Prostate gland (tissue), 2 donors: ENCODE results near the gene GGACT. TPM values are rescaled to one million over a fixed set of nuclear protein-coding genes. Genes with fewer than 3 reads are reported as not detected.
"Not testable (repeated sequence)": the region's sequence is repeated elsewhere in the genome, so short reads cannot be mapped to it uniquely, and the experiment has no call there.

Experiments used
- DNase-seq: peaks from one replicate; pipeline ENCODE4 v3.0.0-alpha.2; 2019; ENCODE audit warnings: low spot score
- H3K27ac ChIP-seq, 2 donors: fragments of 200-600 bp; sonication (generic); 2 replicates each; pipeline ENCODE4 v1.5.1; 2017 to 2019
- H3K27me3 ChIP-seq: fragments of 200-600 bp; sonication (generic); replicated peaks from 2 replicates; pipeline ENCODE4 v1.5.1; 2019; ENCODE audit not compliant: insufficient read depth
- H3K36me3 ChIP-seq, 2 donors: fragments of 200-600 bp; sonication (generic); 1 replicate in 1 of 2; 2 replicates in 1 of 2; pipeline versions ENCODE4 v1.5.1 to v1.8.1; 2017 to 2019
- H3K4me1 ChIP-seq: fragments of 200-600 bp; sonication (generic); replicated peaks from 2 replicates; pipeline ENCODE4 v1.5.1; 2019
- H3K4me3 ChIP-seq, 2 donors: fragments of 200-600 bp; sonication (generic); 2 replicates each; pipeline ENCODE4 v1.5.1; 2017 to 2019
- H3K9me3 ChIP-seq: fragments of 200-600 bp; sonication (generic); 2 replicates; pipeline ENCODE4 v1.5.1; 2017
- POLR2A ChIP-seq: fragments of 450-650 bp; IDR thresholded peaks from one replicate; pipeline ENCODE4 v1.6.1; 2016; ENCODE audit warnings: antibody characterized with exemption, mild to moderate bottlenecking
- POLR2AphosphoS5 ChIP-seq: sonication (generic); formaldehyde crosslinking; IDR thresholded peaks from one replicate; pipeline ENCODE4 v1.6.1; 2017; ENCODE audit warnings: antibody characterized with exemption
- WGBS: methylation state at CpG from one replicate; pipeline ENCODE4 v1.1.5; 2018; 5-methylcytosine and 5-hydroxymethylcytosine counted together
- intact Hi-C: fragments of 100-400 bp; cut with DNase I; formaldehyde crosslinking; loops from one replicate; pipeline ENCODE4 v1.14.2; 2022
- total RNA-seq, 2 donors: library from RNA; depleted of rRNA; stranded (reverse); fragments of >200 nt; gene quantifications; one replicate each; pipeline ENCODE4 v1.1.0, GENCODE V29; 2016
- TF ChIP-seq, protein P1 (sequence below), 4 experiments: fragments of 200-600 bp in 2 of 4; fragments of 450-650 bp in 2 of 4; sonication (generic) in 2 of 4; IDR thresholded peaks; 1 replicate in 3 of 4; 2 replicates in 1 of 4; pipeline ENCODE4 v1.5.1; 2016 to 2019; ENCODE audit warnings: antibody characterized with exemption in 4 of 4, mild to moderate bottlenecking in 2 of 4, moderate library complexity in 2 of 4

The GGACT gene
- total RNA-seq, 2 donors from 2014 or later, result 4.8 to 15.1 TPM

DNA sequence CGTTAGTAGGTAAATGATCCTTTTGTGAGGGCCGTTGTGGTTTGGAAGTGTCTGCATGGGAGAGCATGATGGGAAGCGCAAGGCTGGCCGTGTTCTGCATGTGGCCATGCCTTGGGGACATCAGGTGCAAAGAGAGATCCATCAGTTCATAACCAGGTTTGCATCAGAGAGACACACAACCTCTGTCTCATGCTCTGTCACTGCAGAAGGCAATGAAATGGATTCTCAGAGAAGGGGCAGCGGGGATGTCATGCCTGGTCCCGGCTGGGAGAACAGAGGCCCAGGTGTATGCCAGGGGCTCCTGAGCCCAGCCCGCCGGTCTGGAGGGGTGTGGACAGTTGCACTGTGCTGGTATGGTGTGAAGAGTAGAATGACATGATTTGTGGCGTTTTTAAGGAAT lies 60.2 kb downstream of the GGACT start:
- no peaks in the 10 kb centered on the region for H3K4me1 ChIP-seq
- no peak for DNase-seq
- no peaks in the 10 kb centered on the region for H3K36me3 ChIP-seq
- WGBS, result 87% methylated on average over 9 of the region's 9 CpGs
- intact Hi-C loops, result no loop called here
- no peak overlapping the region for H3K4me3 ChIP-seq
- no peaks in the 10 kb centered on the region for H3K27me3 ChIP-seq
- TF ChIP-seq POLR2AphosphoS5, result no peak
- TF ChIP-seq, protein P1, sequence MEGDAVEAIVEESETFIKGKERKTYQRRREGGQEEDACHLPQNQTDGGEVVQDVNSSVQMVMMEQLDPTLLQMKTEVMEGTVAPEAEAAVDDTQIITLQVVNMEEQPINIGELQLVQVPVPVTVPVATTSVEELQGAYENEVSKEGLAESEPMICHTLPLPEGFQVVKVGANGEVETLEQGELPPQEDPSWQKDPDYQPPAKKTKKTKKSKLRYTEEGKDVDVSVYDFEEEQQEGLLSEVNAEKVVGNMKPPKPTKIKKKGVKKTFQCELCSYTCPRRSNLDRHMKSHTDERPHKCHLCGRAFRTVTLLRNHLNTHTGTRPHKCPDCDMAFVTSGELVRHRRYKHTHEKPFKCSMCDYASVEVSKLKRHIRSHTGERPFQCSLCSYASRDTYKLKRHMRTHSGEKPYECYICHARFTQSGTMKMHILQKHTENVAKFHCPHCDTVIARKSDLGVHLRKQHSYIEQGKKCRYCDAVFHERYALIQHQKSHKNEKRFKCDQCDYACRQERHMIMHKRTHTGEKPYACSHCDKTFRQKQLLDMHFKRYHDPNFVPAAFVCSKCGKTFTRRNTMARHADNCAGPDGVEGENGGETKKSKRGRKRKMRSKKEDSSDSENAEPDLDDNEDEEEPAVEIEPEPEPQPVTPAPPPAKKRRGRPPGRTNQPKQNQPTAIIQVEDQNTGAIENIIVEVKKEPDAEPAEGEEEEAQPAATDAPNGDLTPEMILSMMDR (IDR thresholded peaks at IDR 0.05), result no peak
- TF ChIP-seq POLR2A, result no peak
- H3K9me3 ChIP-seq, result no peaks in the 10 kb centered on the region
- H3K27ac ChIP-seq, result no peak overlapping the region

DNA sequence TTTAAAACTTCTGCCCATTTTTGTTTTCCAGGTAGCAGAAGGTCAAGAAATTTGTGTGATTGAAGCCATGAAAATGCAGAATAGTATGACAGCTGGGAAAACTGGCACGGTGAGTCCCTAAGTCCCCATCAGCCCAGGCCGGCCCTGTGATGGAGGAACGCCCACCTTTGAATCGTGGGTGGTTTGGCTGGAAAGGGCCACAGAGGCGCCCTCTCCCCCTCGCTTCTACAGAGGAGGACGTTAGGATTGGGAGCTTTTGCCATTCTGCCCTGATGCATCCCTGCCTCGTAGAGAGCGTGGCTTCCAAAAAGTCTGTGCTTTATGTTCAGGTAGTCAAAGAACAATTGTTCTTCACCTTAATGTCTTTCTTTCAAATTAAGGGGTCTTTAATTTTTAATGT lies 60.9 kb downstream of the GGACT start:
- WGBS, result 77% methylated on average over 9 of the region's 9 CpGs
- Histone ChIP-seq H3K36me3 (no peaks in the 10 kb centered on the region), H3K4me1 (no peaks in the 10 kb centered on the region), H3K9me3 (no peaks in the 10 kb centered on the region), H3K27me3 (no peaks in the 10 kb centered on the region), H3K27ac (no peak overlapping the region), H3K4me3 (no peak overlapping the region)
- TF ChIP-seq POLR2A, result no peak
- TF ChIP-seq POLR2AphosphoS5, result no peak
- TF ChIP-seq, protein P1 (IDR thresholded peaks at IDR 0.05), result no peak
- intact Hi-C loops, result no loop called here
- DNase-seq, result no peak

DNA sequence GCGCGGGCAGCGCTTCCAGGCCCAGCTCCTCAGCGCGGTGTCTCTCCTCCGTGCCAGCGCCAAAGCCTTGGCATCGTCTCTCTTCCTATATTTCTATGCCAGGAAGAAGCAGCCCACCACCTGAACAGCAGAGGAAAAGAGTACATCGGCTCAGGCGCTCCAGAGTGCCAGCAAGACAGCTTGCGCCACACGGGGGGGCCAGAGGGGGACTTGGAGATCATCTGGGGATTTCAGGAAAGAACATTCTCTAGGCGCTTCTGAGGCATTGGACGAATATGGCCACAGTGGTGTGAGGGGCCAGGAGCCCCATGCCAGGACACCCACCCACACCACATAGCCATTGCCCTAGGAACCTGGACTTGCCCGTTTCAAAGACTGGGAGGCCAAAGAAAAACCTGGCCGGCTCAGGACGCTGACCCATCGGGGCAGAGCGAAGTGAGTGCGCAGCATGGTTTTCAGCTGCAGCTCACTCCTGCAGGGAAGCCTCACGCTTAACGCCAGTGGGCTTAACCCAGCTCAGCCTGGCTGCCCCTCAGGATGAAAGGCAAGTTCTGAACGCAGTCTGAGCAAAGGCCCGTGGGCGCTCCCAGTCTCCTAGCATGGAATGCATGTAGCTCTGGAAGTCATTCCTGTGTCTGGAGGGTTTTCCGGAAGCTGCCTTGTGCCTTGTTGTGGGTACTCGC lies 62.1 kb downstream of the GGACT start:
- no peak for DNase-seq
- intact Hi-C loops, result no loop called here
- TF ChIP-seq POLR2A (no peak), POLR2AphosphoS5 (no peak)
- TF ChIP-seq, protein P1 (IDR thresholded peaks at IDR 0.05), result no peak
- Histone ChIP-seq H3K36me3 (no peaks in the 10 kb centered on the region), H3K9me3 (no peaks in the 10 kb centered on the region), H3K27ac (peak overlapping the region in 1 of 2 donors; percentile 8), H3K27me3 (no peaks in the 10 kb centered on the region), H3K4me1 (no peaks in the 10 kb centered on the region), H3K4me3 (no peak overlapping the region)
- WGBS, result 65% methylated on average over 27 of the region's 27 CpGs

DNA sequence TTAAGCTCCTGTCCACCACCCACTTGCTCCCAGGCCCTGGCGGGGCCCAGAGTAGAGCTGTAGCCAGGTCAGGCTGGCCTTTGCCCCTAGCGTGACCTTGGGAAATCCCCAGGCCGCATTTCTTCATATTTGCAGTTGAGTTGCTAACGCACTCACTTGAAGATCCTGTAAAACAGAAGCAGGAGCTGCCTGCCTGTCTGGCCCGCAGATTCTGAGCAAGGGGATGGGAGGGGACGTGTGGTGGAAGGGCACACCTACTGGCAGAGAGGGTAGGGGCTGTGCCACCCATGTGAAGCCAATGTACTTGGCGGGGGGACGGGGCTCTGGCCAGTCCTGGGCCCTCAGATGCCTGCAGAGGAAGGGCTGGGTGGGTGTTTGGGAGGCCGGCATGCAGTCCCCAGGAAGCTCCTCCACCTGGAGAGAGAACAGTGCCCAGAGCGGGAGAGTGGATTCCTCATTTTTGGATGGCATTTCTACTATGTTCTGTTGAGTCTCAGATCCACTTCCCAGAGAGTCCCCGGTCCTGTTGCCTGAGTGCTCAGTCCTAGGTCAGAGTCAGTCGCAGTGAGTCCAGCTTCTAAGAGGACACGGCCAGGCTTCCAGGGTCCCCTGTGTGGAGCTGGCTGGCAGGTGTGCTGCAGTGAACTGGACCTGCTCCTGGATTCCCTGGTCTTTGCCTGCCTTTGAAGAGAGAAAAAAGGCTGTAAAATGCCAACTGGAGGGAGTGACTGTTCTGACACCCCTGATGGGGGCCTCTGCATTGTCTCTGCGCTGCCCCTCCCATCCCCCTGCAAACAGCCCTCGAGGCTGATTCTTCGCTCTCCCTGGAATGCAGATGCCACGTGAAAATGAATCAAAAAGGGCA lies 62.9 kb downstream of the GGACT start:
- Histone ChIP-seq H3K27me3 (no peaks in the 10 kb centered on the region), H3K4me1 (no peaks in the 10 kb centered on the region), H3K4me3 (no peak overlapping the region), H3K36me3 (no peaks in the 10 kb centered on the region), H3K27ac (peak overlapping the region in 1 of 2 donors; percentile 8), H3K9me3 (no peaks in the 10 kb centered on the region)
- DNase-seq, result no peak
- TF ChIP-seq, protein P1 (IDR thresholded peaks at IDR 0.05), result no peak
- TF ChIP-seq POLR2A (no peak), POLR2AphosphoS5 (no peak)
- intact Hi-C loops, result no loop called here
- 63% methylated on average over 17 of the region's 17 CpGs for WGBS

DNA sequence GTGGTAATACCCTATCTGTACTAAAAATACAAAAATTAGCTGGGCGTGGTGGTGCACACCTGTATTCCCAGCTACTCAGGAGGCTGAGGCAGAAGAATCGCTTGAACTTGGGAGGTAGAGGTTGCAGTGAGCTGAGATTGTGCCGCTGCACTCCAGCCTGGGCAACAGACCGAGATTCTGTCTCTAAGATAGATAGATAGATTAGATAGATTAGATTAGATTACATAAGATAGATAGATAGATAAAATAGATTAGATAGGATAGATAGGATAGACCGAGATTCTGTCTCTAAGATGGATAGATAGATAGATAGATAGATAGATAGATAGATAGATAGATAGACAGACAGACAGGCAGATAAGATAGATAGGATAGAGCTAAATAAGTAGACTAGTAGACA lies 63.9 kb downstream of the GGACT start:
- H3K27me3 ChIP-seq, H3K4me1 ChIP-seq, H3K4me3 ChIP-seq, H3K9me3 ChIP-seq, H3K36me3 ChIP-seq, intact Hi-C loops, H3K27ac ChIP-seq, DNase-seq: not testable (repeated sequence)
- 94% methylated on average over 5 of the region's 5 CpGs for whole genome bisulfite sequencing
